HG03039 (cell line): ENCODE results near the gene PRRT1.
"Not testable (repeated sequence)": the region's sequence is repeated elsewhere in the genome, so short reads cannot be mapped to it uniquely, and the experiment has no call there.

Experiments
- ATAC-seq: cut with Tn5 transposase; IDR thresholded peaks from one replicate; pipeline ENCODE4 v1.9.1; 2021; ENCODE audit warnings: mild to moderate bottlenecking, moderate library complexity; ENCODE audit not compliant: unreplicated experiment

The PRRT1 gene

DNA sequence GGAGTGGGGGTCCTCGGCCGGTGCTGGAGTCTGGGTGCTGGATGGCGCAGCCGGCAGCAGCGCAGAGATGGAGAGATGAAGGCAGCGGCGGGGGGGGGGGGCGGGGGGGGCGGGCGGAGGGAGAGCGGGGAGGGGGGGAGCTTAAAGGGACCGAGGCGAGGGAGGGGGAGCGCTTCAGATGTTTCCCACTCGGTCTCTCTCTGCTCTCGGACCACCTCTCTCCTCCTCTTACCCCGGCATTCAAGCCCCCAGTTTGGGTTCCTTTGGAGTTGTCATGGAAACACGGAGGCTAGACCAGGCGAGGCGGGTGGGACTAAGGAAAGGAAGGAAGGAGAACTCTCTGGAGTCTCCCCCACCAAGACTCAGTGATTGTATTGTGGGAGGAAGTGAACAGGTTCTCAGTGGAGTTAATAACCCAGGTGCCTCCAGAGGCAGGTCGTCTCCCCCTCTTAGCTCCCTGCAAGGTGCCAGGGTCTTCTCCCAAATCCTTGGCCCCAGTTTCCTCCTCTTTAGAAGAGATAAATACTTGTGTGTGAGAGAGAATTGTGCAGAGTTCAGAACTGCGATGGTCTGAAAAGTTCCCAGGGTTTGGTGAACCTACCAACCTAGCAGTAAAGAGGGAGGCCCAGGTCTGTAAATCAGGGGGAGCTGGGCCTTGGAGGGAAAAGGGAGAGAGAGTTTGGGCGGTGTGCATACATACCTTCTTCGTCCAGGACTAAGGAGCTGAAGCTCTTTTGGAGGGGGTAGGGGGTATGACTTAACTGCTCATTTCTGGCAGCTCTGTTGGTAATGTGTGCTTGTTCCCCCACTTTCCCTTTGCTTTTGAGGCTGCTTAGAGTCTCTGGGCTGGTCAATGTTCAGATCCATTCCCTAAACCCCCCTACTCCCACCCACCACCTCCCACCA is at the start of gene PRRT1:
TSS of gene PRRT1 (minus strand) at position 77 of the 906 bp plus-strand sequence. CDS start 112 bp downstream, outside the sequence.
- no peak for ATAC-seq

DNA sequence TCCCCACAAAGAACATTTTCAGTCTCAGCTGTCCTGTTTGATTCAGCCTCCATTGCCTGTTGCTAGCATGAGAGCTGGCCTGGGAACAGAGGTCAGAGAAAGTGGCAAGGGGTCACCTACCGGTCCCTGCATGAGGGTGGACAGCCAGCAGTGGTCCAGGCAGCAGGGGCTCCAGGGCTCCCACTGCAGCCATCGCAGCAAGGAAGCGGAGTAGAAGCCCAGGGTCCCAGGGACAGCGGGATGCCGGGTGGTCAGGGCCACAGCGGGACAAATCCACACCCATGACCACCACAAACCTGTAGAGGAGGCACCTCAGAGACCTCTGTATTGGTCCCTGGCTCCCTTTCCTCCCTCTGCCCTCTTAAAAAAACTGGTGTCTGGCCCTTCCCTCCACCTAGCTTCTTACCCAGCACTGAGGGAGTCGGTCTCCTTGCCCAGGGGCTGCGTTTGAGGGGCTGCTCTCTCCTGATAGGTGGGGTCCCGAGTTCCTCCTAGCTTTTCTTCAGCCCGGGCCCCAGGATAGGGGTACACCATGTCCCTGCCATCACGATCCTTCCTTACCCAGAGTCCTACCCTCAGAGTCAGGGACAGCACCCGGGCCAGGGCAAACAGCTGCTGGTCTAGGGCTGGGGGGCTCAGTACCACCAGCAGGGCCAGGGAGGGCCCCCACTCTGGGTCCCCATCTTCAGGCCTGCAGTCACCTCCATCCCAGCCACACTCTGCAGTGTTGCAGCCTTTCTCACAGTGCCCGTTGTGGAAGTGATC is 49.2 kb upstream of the PRRT1 start:
- ATAC-seq = no peak

DNA sequence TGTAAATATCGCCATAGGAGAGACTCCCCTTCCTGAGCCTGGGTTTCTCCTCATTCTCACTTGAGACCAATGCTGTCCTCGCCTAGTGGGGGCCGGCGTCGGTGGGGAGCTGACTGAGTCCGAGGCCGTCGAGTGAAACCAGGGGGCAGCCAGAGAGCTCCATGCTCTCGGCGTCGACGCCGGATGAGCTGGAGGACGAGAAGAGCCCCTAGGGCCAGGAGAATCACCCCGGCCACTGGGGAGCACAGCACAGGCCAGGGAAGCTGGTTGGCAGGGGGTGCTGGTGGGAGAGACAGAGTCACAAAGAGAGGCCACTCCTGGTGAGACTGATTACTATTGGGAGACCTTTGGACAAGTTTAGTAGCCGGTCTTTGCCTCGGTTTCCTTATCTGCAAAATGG is 47.1 kb upstream of the PRRT1 start:
- no peak for ATAC-seq

DNA sequence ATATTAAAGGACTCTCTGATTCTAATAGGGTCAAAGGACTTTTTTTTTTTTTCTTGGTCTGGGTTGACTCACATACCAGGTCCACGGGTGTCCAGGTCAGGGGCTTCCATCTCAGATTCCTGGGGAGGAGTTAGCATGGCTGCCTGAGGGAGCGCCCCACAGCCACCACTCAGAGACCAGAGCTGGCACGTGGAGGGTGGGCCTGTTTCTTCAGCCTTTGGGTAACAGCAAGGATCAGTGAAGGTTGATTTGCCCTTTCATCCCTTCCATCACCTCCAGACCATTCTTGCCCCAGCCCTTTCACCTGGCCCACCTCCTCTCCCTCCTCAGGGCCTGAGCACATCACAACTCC is 46.6 kb upstream of the PRRT1 start:
- no peak for ATAC-seq

DNA sequence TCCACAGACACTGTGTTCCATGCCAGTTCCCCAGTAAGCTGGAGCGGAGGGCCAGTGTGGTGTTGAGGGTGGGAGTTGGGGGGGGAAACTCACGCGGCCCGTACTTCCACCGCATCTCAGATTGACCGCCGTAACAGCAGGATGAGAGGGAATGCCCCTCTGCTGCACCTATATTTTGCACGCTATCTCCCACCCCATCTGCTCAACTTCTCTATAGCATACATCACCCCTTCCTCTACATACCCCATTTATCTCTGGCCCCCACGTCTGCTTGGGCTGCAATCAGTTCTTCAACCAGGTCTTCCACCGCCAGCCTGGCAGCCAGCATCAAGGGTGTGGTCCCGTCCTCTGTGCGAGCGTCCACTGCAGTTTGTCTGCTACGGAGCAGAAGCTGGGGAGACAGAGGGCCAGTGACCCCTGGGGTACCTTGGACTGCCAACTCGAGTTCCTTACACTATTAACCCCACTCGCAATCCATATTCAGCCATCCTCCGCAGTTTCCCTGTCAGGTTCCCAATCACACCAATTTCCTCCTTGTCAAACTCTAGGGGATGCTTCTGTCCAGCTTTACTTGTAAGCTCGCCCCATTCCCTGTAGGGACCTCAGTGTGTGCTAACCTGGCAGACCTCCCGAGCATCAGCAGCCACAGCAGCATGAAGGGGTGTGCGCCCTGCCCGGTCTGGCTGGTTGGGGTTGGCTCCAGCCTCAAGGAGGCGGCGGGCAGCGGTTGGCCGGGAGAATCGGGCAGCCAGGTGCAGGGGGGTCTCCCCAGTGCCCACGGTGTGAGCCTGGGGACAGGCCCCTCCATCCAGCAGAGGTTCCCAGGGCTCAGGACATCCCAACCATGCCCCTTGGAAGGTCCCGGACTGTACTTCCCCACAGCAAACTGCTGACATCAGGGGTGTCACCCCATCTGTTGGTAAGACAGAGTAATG is 45.2 kb upstream of the PRRT1 start:
- no peak for ATAC-seq

DNA sequence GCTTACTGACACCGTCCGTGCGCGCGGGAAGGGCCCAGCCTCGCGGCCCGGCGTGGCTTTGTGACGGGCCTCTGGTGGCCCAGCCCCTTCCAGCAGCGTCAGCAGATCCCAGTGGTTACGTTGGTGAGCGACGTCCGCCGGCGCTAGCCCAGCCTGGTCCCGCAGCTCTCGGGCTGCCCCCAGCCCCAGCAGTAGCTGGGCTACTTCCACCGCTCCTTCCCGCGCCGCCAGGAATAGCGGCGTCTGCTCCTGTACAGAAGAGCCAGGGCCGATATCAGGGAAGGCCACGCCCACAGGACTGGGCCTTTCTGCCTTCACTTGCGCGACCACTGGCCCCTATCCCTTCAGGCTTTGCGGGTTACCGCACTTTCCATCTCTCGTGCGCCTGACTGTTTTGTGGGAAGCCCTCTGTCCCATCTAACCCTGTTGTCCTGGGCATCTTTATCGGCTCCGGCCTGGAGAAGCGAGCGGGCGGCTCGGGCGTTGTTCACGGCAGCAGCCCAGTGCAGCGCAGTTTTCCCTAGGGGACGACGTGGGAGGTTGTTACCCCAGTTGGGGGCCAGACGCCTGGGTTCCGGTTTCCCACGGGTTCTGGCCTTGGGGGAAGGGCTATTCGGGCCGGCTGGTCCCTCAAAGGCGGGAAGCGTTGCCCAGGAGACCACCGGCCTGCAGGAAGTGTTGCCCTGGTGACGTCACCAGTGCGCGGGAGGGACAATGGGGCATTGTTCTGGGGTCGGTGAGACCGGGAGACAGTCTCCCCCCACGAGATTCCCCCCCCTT is 44.4 kb upstream of the PRRT1 start:
- ATAC-seq = peak; percentile 1

DNA sequence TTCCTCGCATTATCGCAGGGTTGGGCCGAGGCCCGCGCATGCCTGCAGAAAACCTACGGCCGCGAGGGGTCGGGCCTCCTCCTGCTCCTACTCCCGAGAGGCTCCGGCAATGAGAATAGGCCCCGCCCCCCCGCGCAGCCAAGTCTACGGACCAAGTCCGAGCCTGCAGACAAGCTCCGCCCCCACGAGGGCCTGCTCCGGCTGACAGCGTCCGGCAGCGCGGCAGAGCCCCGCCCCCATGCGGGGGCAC is 43.8 kb upstream of the PRRT1 start:
- peak; percentile 76 for ATAC-seq

DNA sequence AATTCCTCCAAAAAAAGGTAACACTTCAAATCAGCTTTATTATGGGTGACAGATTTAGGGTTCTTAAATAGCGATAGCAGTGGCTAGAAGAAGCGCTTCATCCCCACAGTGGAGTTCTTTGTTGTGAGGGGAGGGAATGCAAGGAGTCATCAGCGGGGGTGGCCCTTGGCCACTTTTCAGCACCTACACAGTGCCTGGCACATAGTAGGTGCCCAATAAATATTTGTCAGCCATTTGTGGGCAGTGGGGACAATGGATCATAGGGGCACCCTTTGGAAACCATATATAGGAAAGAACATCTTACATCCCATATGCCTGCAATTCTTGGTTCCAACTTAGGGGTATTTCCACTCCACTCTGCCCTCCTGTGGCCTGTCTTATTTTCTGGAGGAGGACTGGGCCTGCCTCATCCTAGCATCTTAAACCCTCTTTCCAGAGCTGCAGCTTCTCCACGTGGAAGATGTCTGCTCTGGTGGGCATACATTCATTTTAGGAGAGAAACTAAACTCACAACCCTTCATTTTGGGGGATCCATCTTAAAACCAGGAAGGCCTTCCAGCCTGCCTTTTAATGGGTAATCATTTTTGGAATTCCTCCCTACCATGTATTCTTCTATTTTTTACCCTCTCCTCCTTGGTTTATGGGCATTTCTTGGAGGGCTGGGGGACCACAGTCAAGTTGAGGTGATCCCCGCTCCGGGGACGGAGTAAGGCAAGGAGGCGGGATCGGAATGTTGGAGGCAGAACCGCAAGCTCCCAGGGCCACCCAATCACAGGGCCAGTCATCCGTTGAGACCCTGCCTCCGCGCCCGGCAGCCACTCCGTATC is 43.3 kb upstream of the PRRT1 start:
- no peak for ATAC-seq

DNA sequence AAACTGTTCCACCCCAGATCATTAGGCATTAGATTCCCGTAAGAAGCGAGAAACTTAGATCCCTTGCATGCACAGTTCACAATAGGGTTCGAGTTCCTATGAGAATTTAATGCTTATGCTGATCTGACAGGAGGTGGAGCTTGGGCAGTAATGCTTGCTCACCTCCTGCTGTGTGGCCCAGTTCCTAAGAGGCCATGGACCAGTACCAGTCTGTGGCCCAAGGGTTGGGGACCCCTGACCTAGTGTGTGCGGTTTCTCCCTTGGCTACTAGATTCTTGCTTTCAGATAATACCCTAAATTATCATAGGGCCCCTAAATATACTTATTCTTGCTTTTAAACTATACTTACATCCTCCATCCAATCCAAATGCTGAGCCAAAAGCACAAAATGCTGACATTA is 42.6 kb upstream of the PRRT1 start:
- no peak for ATAC-seq

DNA sequence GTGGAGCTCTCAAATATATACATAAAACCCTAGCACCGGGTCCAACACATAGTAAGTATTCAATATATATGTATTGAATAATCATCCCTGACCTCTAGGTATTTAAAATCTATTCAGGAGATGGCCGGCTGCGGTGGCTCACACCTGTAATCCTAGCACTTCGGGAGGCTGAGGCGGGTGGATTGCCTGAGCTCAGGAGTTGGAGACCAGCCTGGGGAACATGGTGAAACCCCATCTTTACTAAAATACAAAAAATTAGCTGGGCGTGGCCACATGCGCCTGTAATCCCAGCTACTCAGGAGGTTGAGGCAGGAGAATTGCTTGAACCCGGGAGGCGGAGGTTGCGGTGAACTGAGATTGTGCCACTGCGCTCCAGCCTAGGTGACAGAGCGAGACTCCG is 41.4 kb upstream of the PRRT1 start:
- ATAC-seq = not testable (repeated sequence)

DNA sequence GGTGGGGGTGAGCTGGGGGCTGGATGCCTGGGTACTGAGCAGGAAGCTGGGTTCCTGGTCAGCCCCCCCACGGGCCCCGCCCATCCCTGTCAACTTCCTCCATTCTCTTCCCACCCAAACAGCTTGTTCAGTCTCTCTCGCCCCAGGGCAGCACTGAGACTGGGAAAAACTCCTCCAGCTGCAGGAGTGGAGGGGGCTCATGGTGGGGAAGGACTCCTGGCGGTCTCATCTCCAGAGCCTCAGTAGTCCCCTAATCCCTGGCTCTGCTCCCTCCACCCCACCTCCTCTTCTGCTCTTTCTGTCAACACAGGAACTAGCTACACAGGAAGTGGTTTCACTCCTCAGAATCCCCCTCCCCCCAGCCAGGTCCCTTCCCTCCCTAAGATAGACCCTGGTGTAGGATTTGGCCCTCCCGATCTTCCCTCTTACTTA is 40.9 kb upstream of the PRRT1 start, which contains the start of gene GPSM3:
TSS of gene GPSM3 (minus strand) at position 36 of the 432 bp plus-strand sequence. CDS start 130 bp downstream, outside the sequence.
- no peak for ATAC-seq

DNA sequence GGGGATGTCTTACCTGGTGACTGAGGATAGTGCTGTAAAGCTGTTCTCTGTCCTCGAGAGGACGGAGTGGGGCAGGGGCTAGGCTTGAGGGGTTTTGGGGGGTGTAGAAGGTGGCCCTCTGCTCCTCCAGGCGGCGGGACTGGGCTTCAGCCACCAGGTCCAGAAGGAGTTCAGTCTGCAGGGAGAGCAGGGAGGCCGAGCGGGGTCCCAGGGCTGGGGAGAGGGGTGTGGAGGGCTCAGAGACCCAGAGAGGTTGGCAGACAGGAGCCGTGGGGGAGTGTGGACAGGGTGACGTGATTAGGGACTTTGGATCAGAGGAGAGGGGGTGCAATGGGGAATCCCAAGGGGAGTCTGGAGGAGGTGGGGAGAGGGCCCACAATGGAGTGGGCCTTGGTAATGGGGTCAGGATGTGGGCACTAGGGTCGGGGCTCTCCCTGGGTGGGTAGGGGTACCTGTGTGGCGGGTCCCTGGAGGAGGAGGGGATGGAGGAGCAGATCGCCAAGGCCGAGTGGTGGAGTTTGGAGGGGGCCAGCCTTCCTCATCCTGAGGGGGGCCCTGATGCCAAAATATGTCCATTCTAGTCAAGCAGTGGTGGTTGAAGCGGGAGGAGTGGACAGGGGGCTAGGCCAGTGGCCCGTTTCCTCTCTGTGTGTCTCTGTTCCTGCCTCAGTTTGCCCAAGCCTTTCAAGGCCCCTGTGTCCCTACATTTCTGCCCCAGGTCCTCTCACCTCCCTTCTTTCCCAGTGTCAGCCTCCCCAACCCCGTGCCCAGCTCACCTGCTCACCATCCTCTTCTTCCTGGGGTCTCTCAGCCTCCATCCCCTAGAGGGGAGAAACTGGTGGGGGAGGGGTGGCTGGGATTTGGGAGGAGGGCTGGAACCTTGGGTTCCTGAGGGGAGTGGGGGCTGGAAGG is 40.2 kb upstream of the PRRT1 start:
- no peak for ATAC-seq

DNA sequence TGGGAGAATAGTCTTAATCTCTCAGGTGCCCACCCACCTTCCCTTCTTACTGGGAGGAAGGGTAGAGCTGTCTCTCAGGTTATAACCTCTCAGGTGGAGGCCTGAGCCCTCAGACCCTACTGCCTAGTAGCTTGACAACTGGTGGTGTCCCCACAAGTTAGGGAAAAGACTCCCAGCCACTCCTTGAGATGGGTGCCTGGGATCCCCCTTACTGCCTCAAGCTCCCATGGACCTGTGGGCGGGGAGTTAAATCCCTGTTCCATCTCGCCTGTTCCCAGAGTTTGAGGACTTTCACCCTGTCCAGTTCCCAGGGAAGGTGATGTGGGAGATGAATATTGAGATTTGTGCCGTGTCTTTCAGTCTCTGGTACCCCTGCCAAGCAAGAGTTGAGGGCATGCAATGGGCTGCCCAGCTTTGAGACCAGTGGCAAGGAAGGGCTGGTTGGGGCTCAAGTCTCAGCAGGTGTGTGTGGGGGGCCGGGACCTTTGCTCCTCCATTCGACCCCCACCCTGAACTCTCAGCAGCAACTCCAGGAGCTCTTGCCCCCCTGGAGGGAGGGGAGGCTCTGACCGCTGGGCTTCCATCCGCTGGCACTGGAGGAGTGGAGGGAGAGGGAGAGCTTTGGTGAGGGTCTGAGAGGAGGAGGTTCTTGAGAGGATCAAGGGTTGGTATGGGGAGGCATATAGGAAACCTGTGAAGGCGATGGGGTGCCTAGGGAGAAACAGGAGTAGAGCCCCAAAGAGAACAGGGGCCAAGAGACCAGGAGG is 39.4 kb upstream of the PRRT1 start:
- ATAC-seq = no peak

DNA sequence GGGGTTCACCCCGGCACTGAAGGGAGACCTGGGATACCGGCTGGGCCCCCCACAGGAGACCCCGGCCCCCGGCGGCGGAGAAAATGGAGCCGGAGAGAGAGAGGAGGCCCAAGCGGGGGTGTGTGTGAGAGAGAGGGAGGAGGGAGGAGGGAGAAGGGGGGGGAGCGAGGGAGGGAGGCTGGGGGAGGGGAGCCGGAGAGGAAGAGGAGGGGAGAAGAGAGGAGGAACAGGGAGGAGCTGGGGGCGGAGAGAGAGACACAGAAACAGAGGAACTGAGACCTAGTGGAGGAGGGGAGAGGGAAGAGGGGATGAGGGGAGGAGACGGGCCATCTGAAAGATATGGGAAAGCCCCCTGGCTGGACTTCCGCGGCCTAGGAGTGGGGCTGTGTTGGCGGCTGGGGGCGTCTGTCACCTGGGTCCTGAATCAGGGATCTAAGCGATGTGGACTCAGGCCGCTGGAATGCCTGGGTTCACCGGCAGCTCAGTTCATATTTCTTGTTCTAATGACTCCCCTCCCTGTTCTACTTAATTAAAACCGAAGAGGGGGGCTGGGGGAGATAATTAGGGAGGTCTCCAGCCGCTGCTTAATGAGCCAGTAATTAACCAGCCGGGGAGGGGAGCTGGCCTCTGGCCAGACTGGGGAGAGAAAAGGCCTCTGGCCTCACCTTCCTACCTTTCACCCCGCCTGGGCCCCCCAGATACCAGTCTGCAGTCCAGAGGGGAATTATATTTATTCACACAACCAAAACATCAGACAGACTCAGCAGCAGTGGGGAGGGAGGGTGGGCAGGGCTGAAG is 38.5 kb upstream of the PRRT1 start, which contains the start of gene PBX2:
TSS of gene PBX2 (minus strand) at position 149 of the 798 bp plus-strand sequence. CDS start 287 bp downstream, outside the sequence.
- peak; percentile 43 for ATAC-seq

DNA sequence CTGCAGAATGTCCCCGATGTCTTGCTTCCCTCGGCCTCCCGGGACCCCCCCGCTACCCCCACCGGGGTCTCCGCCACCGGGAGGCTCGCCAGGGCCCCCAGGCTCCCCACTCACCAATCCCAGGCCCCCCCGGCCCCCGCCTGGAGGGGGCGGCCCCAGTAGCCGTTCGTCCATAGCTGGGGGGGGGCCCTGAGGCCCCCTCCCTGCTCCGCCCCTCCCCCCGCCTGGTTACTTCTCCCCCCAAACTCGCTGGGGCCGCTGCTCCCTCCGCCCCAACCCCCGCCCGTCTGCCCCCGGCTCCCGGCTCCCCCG is 38.0 kb upstream of the PRRT1 start:
- ATAC-seq = no peak

DNA sequence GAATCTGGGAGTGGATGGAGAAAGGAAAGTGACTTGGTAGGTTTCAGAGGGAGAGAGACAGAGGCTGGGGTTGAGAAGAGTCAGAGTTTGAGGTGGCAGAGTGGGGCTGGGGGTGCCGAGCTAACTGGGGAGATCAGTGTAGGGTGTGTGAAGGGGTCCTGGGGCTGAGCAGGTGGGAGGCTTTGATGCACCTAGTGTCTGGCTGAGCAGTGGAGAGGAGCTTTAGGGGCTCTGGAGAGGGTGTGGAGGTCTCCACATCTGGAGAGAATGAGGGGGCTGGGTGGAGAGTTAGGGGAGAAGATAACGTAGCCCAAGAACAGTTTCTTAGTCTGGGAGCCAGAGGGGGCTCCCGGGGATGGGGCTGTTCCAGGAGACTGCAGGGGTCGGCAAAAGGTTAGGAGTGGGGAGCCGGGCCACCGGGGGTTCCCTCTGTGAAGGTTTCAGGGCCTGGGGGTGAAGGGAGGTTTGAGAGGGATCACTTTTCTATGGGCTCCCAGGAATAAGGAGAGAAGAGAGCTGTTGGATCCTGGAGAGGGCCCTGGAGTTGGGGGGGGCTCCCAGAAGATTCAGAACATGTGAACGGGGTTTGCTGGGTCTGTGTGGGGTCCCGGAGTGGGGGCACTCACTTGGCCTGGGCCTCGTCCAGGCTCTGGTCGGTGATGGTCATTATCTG is 37.5 kb upstream of the PRRT1 start:
- ATAC-seq = no peak
